Smooth muscle cell (in vitro differentiated cells): ENCODE data around the gene BDP1. TPM values are rescaled to one million over a fixed set of nuclear protein-coding genes. Genes with fewer than 3 reads are reported as not detected.

Experiments
- DNase-seq: peaks from one replicate; lab custom pipeline; 2025; ENCODE audit not compliant: unreplicated experiment; lab: John Stamatoyannopoulos, UW
- H2AFZ ChIP-seq: fragments of 200-600 bp; sonication (generic); 2 replicates; pipeline ENCODE4 v1.6.0; 2016; ENCODE audit warnings: antibody characterized with exemption, low read depth, mild to moderate bottlenecking
- H3F3A ChIP-seq: fragments of 200-600 bp; sonication (generic); 2 replicates; pipeline ENCODE4 v1.6.0; 2017; ENCODE audit warnings: antibody characterized with exemption, low read depth
- H3K27ac ChIP-seq: fragments of 200-600 bp; sonication (generic); 2 replicates; pipeline ENCODE4 v1.5.1; 2016; ENCODE audit warnings: low read depth, mild to moderate bottlenecking
- H3K27me3 ChIP-seq: fragments of 200-600 bp; sonication (generic); 2 replicates; pipeline ENCODE4 v1.6.1; 2016; ENCODE audit warnings: low read depth, mild to moderate bottlenecking
- H3K36me3 ChIP-seq: fragments of 200-600 bp; sonication (generic); 2 replicates; pipeline ENCODE4 v1.5.1; 2016; ENCODE audit warnings: low read depth
- H3K4me1 ChIP-seq: fragments of 200-600 bp; sonication (generic); 2 replicates; pipeline ENCODE4 v1.5.1; 2016; ENCODE audit warnings: low read depth
- H3K4me2 ChIP-seq: fragments of 200-600 bp; sonication (generic); 2 replicates; pipeline ENCODE4 v1.6.0; 2016; ENCODE audit warnings: mild to moderate bottlenecking
- H3K4me3 ChIP-seq: fragments of 200-600 bp; sonication (generic); 2 replicates; pipeline ENCODE4 v1.5.1; 2016; ENCODE audit warnings: mild to moderate bottlenecking
- H3K79me2 ChIP-seq: fragments of 200-600 bp; sonication (generic); 2 replicates; pipeline ENCODE4 v1.6.0; 2016; ENCODE audit warnings: low read depth, mild to moderate bottlenecking
- H3K9ac ChIP-seq: fragments of 200-600 bp; sonication (generic); 2 replicates; pipeline ENCODE4 v1.6.0; 2016; ENCODE audit warnings: low read depth
- H3K9me3 ChIP-seq: fragments of 200-600 bp; sonication (generic); replicated peaks from 2 replicates; pipeline ENCODE4 v1.5.1; 2016; ENCODE audit warnings: low read depth
- H4K20me1 ChIP-seq: fragments of 200-600 bp; sonication (generic); 2 replicates; pipeline ENCODE4 v1.6.0; 2016; ENCODE audit warnings: low read depth
- WGBS: methylation state at CpG from one replicate; pipeline ENCODE4 v1.1.7; 2016; ENCODE audit warnings: low lambda C conversion rate; 5-methylcytosine and 5-hydroxymethylcytosine counted together
- polyA plus RNA-seq: library from polyadenylated mRNA; unstranded; fragments of >200 nt; fragmentation: Nextera tagmentation; extraction: Ambion mirVana; gene quantifications from 2 replicates; pipeline ENCODE4 v1.2.1, GENCODE V29; 2016
- small RNA-seq: library from RNA; depleted of rRNA; stranded (forward); fragments of <200 nt; gene quantifications from one replicate; pipeline ENCODE3, GENCODE V24; 2014
- total RNA-seq: library from RNA; depleted of rRNA; stranded (reverse); fragments of >200 nt; gene quantifications from 2 replicates; pipeline ENCODE4 v1.2.3, GENCODE V29; 2014
- TF ChIP-seq, protein P1 (sequence below): fragments of 200-600 bp; sonication (generic); IDR thresholded peaks from 2 replicates; pipeline ENCODE4 v1.5.1; 2017; ENCODE audit warnings: borderline replicate concordance, mild to moderate bottlenecking, antibody characterized with exemption; ENCODE audit not compliant: insufficient read depth, poor library complexity, severe bottlenecking

The BDP1 gene
- total and polyA plus RNA-seq, 2 experiments from 2014 or later = 13.5 to 32.8 TPM

- no peak overlapping the region for H3K4me3 ChIP-seq
- no peak overlapping the region for H3K27ac ChIP-seq
- TF ChIP-seq, protein P1, sequence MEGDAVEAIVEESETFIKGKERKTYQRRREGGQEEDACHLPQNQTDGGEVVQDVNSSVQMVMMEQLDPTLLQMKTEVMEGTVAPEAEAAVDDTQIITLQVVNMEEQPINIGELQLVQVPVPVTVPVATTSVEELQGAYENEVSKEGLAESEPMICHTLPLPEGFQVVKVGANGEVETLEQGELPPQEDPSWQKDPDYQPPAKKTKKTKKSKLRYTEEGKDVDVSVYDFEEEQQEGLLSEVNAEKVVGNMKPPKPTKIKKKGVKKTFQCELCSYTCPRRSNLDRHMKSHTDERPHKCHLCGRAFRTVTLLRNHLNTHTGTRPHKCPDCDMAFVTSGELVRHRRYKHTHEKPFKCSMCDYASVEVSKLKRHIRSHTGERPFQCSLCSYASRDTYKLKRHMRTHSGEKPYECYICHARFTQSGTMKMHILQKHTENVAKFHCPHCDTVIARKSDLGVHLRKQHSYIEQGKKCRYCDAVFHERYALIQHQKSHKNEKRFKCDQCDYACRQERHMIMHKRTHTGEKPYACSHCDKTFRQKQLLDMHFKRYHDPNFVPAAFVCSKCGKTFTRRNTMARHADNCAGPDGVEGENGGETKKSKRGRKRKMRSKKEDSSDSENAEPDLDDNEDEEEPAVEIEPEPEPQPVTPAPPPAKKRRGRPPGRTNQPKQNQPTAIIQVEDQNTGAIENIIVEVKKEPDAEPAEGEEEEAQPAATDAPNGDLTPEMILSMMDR = no peak
- H3K79me2 ChIP-seq = no peaks in the 10 kb centered on the region
- WGBS = 94% methylated on average over 4 of the region's 4 CpGs
- no peaks in the 10 kb centered on the region for H3K36me3 ChIP-seq
- no peaks in the 10 kb centered on the region for H3F3A ChIP-seq
- H4K20me1 ChIP-seq = no peaks in the 10 kb centered on the region
- H3K27me3 ChIP-seq = no peaks in the 10 kb centered on the region
- no peak overlapping the region for H3K4me2 ChIP-seq
- H3K9me3 ChIP-seq = no peaks in the 10 kb centered on the region
- no peaks in the 10 kb centered on the region for H3K4me1 ChIP-seq
- no peak overlapping the region for H2AFZ ChIP-seq
- H3K9ac ChIP-seq = no peak overlapping the region
- DNase-seq = no peak
Measured at GRCh38 chr5:71615809-71616208, 160.4 kb downstream of the BDP1 start.

Small RNA genes within 50 kb of the gene (small RNA-seq; reads per million reads assigned to genes)
- gene HMGN1P12 = not detected

Other genes with a start within 250 kb of the BDP1 start
- 9.7 and 11.4 TPM in 2 replicates for gene MCCC2, start 131.7 kb downstream of the BDP1 start, total RNA-seq
- 5.5 and 8.0 TPM in 2 replicates for gene MCCC2, start 131.7 kb downstream of the BDP1 start, polyA plus RNA-seq